Fibroblast of lung (primary cell): ENCODE results near the gene S100A8. TPM values are rescaled to one million over a fixed set of nuclear protein-coding genes. Genes with fewer than 3 reads are reported as not detected.

Experiments
- DNase-seq, 2 donors: peaks; one replicate each; pipeline versions ENCODE4 v3.0.0 to v3.0.0-alpha.2; 2010; ENCODE audit warnings: low read depth in 2 of 2
- H2AFZ ChIP-seq: 2 replicates; pipeline ENCODE4 v1.5.1; 2012; ENCODE audit warnings: low read length, control low read depth, inconsistent platforms
- H3K27ac ChIP-seq: 2 replicates; pipeline ENCODE4 v1.5.1; 2011; ENCODE audit warnings: low read length, control low read depth; ENCODE audit not compliant: insufficient read depth
- H3K27me3 ChIP-seq: 2 replicates; pipeline ENCODE4 v1.5.1; 2011; ENCODE audit warnings: mild to moderate bottlenecking, low read length; ENCODE audit not compliant: control insufficient read depth, insufficient read depth
- H3K36me3 ChIP-seq: 2 replicates; pipeline ENCODE4 v1.5.1; 2011; ENCODE audit warnings: low read length; ENCODE audit not compliant: control insufficient read depth, insufficient read depth
- H3K4me1 ChIP-seq: 2 replicates; pipeline ENCODE4 v1.5.1; 2011; ENCODE audit warnings: low read length; ENCODE audit not compliant: control insufficient read depth, insufficient read depth; ENCODE audit errors: extremely low read depth
- H3K4me2 ChIP-seq: 2 replicates; pipeline ENCODE4 v1.5.1; 2011; ENCODE audit warnings: low read length, control low read depth; ENCODE audit not compliant: insufficient read depth; ENCODE audit errors: extremely low read depth
- H3K4me3 ChIP-seq, 4 experiments: fragments of 200-600 bp in 1 of 4; sonication (generic) in 1 of 4; replicated peaks in 1 of 4; 2 replicates each; pipeline ENCODE4 v1.5.1; 2011 to 2016; ENCODE audit warnings: low read length in 4 of 4, low read depth in 3 of 4, mild to moderate bottlenecking in 3 of 4, control low read depth in 2 of 4, inconsistent platforms in 1 of 4, mixed read lengths in 1 of 4; ENCODE audit not compliant: insufficient read depth in 1 of 4; ENCODE audit errors: control extremely low read depth in 1 of 4
- H3K79me2 ChIP-seq: 2 replicates; pipeline ENCODE4 v1.5.1; 2012; ENCODE audit warnings: mild to moderate bottlenecking, low read length, inconsistent platforms; ENCODE audit not compliant: control insufficient read depth, insufficient read depth
- H3K9ac ChIP-seq: 2 replicates; pipeline ENCODE4 v1.5.1; 2011; ENCODE audit warnings: mild to moderate bottlenecking, low read length, control low read depth; ENCODE audit not compliant: insufficient read depth
- H3K9me3 ChIP-seq: 2 replicates; pipeline ENCODE4 v1.5.1; 2012; ENCODE audit warnings: low read depth, low read length; ENCODE audit not compliant: control insufficient read depth, insufficient read depth
- H4K20me1 ChIP-seq: 2 replicates; pipeline ENCODE4 v1.5.1; 2011; ENCODE audit warnings: low read length; ENCODE audit not compliant: control insufficient read depth, insufficient read depth; ENCODE audit errors: extremely low read depth
- CTCF ChIP-seq, 2 donors: IDR thresholded peaks in 1 of 2; conservative IDR thresholded peaks in 1 of 2; 1 replicate in 1 of 2; 2 replicates in 1 of 2; pipeline ENCODE4 v1.5.1; 2011 to 2012; ENCODE audit warnings: low read length in 2 of 2, control low read depth in 1 of 2, inconsistent platforms in 1 of 2, low read depth in 1 of 2, mild to moderate bottlenecking in 1 of 2
- EZH2 ChIP-seq: IDR thresholded peaks from 2 replicates; pipeline ENCODE4 v1.5.1; 2012; ENCODE audit warnings: low read length, control low read depth, mild to moderate bottlenecking; ENCODE audit errors: missing control alignments
- polyA plus RNA-seq, 2 donors: library from polyadenylated mRNA; depleted of rRNA in 1 of 2; stranded (reverse) in 1 of 2; unstranded in 1 of 2; fragments of >200 nt; gene quantifications; 2 replicates each; pipeline ENCODE4 v1.2.1, GENCODE V29; 2011 to 2012; ENCODE audit warnings: missing spikeins in 1 of 2
- total RNA-seq: library from RNA; depleted of rRNA; stranded (reverse); fragments of >200 nt; gene quantifications from 2 replicates; pipeline ENCODE4 v1.2.1, GENCODE V29; 2014

Gene S100A8
- total and polyA plus RNA-seq, 2 donors (not counting 1 experiment from before 2014, with no cell fraction given): not detected

GRCh38 chr1:153371231-153371630, 19.6 kb downstream of the S100A8 start:
- H3K27ac ChIP-seq: no peak overlapping the region
- no peak overlapping the region for H3K9ac ChIP-seq
- H4K20me1 ChIP-seq: no peaks in the 10 kb centered on the region
- H2AFZ ChIP-seq: no peak overlapping the region
- DNase-seq: no peak
- no peaks in the 10 kb centered on the region for H3K4me1 ChIP-seq
- H3K36me3 ChIP-seq: no peaks in the 10 kb centered on the region
- H3K27me3 ChIP-seq: peaks cover 5% of the 10 kb centered on the region
- H3K4me3 ChIP-seq: no peak overlapping the region
- no peaks in the 10 kb centered on the region for H3K79me2 ChIP-seq
- TF ChIP-seq CTCF (conservative IDR thresholded peaks at IDR 0.05 in 1 of 2, IDR thresholded peaks at IDR 0.05 in 1 of 2; ENCODE audit: low read depth in 1 of 2, low read length in 2 of 2) (no peak), EZH2 (no peak)
- no peak overlapping the region for H3K4me2 ChIP-seq
- no peaks in the 10 kb centered on the region for H3K9me3 ChIP-seq

GRCh38 chr1:153370146-153370545, 20.7 kb downstream of the S100A8 start:
- TF ChIP-seq EZH2 (no peak), CTCF (conservative IDR thresholded peaks at IDR 0.05 in 1 of 2, IDR thresholded peaks at IDR 0.05 in 1 of 2; ENCODE audit: low read depth in 1 of 2, low read length in 2 of 2) (no peak)
- Histone ChIP-seq H3K4me3 (no peak overlapping the region), H3K79me2 (no peaks in the 10 kb centered on the region), H3K36me3 (no peaks in the 10 kb centered on the region), H4K20me1 (no peaks in the 10 kb centered on the region), H3K4me2 (no peak overlapping the region), H3K9me3 (no peaks in the 10 kb centered on the region), H3K9ac (no peak overlapping the region), H3K27me3 (peaks cover 10% of the 10 kb centered on the region), H2AFZ (no peak overlapping the region), H3K27ac (no peak overlapping the region), H3K4me1 (no peaks in the 10 kb centered on the region)
- no peak for DNase-seq

GRCh38 chr1:153368495-153368894, 22.4 kb downstream of the S100A8 start:
- no peak for DNase-seq
- Histone ChIP-seq H3K36me3 (no peaks in the 10 kb centered on the region), H3K4me1 (no peaks in the 10 kb centered on the region), H3K27ac (no peak overlapping the region), H3K4me3 (no peak overlapping the region), H3K9me3 (no peaks in the 10 kb centered on the region), H4K20me1 (no peaks in the 10 kb centered on the region), H3K4me2 (no peak overlapping the region), H2AFZ (no peak overlapping the region), H3K9ac (no peak overlapping the region), H3K79me2 (no peaks in the 10 kb centered on the region), H3K27me3 (peaks cover 7% of the 10 kb centered on the region)
- no peak for TF ChIP-seq EZH2
- TF ChIP-seq CTCF (conservative IDR thresholded peaks at IDR 0.05 in 1 of 2, IDR thresholded peaks at IDR 0.05 in 1 of 2; ENCODE audit: low read depth in 1 of 2, low read length in 2 of 2): no peak
